Measurements from ENCODE around the gene POC1B.

The POC1B gene

DNA sequence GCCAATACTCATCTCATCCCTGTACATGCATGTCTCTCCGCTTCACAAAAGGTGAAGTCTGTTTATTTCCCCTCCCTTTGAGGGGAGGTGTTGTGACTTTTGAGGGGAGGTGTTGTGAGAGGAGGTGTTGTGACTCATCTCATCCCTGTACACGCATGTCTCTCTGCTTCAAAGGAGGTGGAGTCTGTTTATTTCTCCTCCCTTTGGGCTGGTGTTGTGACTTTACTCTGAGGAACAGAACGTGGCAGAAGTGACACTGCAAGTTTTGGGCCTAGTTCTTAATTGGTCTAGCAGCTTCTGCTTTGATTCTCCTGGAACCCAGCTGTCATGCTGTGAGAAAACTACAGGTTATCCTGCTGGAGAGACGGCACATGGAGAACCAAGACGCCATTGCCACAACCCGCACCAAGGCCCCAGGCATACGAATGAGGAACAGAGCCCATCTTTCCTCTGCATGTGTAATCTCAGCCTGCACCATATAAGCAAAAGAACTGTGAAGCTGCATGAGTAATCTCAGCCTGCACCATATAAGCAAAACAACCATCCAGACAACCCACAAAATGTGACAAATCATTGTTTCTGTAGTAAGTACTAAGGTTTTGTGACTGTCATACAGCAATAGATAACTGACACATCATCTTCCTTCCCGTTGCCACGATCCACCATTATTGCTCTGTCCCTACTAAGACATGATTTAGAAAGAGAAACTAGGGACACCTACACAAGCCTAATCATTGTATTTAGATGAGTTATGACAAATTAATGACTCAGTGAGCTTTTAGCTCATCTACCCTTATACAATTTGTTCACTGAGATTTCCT lies 31.2 kb downstream of the POC1B start:
- no peak for DNase-seq

DNA sequence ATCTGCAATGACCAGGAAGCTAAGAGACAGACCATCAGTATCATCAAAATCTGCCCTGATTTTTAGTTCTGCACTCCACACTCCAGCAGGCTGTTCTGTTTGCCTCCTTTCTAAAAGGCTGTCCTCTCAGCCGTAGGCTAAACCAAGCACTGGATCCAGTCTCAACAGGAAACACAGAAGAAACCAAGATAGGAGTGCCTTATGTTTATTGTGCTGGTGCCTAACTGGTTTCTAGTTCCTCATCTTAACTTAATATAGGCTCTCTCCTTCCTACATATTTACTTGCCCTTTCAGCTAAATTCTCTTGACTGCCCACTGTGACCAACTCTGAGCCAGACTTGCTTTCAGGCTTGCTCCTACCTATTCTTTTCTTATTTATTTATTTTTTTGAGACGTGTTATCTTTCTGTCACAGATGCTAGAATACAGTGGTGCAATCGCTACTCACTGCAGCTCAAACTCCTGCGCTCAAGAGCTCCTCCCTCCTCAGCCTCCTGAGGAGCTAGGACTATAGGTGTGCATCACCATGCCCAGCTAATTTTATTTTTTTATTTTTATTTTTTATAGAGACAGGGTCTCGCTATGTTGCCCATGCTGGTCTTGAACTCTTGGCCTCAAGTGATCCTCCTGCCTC lies 32.1 kb downstream of the POC1B start:
- DNase-seq = peak; percentile 52

GRCh38 chr12:89492883-89493282 lies 33.0 kb downstream of the POC1B start:
- DNase-seq = no peak

DNA sequence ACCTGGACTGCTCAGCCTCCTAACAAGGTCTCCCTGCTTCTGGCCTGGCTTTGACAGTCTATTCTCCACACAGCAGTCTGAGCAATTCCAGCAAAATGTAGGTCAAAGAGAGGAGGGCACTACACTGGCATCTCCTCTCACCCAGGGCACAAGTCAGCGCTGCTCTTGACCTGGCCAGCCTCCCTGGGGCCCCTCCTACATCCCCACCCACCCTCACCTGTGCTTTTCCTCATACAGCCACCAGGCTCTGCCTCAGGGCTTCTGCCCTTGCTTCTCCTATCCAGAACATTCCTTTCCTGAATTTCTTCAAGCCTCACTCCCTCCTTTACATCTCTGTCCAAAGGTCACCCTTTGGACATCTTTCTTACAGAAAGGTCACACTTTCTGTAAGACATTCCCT lies 34.9 kb downstream of the POC1B start:
- no peak for DNase-seq

DNA sequence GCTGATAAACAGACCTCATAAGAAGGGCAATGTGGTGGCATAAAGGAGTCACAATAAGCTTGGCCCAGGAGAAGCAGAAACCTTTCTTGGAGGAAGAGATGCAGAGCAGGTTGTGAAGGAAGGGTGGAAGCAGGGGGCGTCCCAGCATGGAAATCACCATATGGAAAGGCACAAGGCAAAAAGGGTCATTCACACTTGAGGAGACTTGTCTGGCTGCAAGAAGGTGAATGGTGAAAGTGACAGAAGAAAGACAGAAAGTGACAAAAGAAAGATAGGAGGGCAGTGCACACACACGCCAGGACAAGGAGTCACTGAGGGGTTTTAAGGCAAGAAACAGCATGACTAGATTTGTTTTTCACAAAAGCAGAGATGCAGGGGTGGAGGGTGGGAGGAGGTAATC lies 39.6 kb downstream of the POC1B start:
- no peak for DNase-seq

DNA sequence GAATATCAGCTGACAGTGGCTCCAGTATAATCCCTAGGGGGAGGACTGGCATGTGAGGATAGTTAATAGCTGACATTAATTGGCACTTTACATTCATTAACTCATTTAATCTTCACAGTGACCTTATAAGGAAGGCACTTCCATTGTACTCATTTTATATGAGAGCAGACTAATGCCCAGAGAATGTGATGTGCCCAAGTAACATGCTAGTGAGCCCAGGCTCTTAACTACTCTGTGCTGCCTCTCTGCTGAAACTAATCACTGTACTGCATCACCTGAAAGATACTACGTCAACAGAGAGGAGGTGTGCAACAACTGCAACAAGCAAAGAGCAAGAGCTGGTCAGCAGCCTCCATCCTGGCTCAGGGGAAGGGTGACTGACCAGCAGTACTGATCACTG lies 41.4 kb downstream of the POC1B start:
- no peak for DNase-seq

- peak; percentile 11 for DNase-seq
These were observed 44.5 kb downstream of the POC1B start for GRCh38 chr12:89481213-89481914.

DNA sequence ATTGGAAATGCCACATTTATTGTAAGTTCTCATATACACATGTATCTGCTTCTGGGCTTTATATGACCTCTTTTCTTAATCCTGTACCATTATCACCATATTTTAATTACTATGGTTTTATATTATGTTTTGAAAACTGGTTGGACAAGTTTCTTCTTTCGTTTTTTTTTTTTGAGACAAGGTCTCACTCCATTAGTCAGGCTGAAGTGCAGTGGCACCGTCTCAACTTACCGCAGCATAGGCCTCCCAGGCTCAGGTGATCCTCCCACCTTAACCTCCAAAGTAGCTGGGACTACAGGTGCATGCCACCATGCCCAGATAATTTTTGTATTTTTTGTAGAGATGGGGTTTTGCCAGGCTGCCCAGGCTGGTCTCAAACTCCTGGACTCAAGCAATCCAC lies 45.9 kb downstream of the POC1B start:
- DNase-seq = no peak

DNA sequence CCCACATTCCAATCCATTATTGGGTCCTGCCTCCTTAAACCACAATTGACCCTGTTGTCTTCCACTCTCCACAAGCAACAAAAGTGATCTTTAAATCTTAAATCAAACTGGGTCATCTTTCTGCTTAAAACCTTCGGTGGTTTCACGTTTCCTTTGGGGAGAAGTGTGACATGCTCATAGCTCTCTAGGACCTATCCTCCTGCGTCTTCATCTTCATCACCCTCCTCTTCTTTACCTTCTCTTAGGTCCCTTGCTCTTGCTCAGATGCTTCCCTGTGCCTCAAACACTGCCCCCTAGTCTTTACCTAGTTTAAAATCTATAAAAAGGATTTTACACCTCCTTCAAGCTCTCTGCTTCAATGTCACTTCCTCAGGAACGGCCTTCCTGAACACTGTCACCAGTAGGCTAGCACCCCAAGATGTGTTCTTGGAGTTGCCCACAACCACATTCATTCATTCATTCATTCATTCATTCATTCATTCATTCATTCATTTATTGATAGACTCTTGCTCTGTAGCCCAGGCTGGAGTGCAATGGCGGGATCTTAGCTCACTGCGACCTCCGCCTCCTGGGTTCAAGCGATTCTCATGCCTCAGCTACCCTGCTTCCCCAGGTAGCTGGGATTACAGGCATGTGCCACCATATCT lies 48.1 kb downstream of the POC1B start:
- no peak for DNase-seq

DNA sequence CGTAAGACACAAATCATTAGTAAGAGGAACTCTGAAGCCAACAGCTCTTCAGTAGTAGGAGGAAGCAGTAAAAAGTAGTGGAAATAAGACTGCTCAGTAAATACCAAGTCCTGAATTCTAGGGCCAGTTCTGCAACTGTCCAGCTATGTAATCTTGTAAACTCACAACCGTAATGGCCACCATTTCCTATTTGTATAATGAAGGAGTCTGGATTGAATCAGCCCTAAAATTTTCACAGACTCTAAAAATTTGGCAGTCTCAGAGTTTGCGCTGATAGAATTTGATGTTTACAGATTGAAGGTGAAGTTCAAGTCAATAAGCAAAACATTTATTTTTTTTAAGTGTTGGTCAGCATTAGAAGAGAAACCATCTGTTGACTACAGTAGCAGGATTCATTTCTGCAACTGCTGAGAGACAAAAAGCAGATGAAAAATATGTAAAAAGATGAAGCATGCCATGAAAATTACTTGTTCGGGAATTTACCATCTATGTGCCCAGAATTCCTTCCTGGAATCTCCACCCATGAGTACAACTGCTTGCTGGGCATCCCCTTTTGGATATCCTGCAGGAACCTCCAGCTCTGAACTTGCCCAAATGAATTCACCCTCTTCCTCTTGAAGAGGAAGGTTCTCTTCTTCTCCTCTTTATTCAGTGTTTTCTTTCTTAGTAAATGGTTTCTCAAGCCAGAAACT lies 48.8 kb downstream of the POC1B start:
- DNase-seq = no peak

DNA sequence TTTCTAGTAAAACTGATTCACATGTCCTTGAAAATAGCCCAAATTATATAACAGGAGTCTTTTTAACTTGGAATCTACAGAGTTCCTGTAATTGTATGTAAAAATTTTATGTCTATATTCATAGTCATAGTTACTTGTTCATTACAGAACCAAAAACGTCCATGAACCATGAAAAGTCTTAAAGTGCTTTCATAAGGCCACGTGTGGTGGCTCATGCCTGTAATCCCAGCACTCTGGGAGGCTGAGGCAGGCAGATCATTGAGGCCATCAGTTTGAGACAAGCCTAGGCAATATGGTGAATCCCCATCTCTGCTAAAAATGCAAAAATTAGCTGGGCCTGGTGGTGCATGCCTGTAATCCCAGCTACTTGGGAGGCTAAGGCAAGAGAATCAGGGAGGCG lies 49.6 kb downstream of the POC1B start:
- DNase-seq = no peak

GRCh38 chr12:89475203-89475990 lies 50.5 kb downstream of the POC1B start:
- DNase-seq = no peak

DNA sequence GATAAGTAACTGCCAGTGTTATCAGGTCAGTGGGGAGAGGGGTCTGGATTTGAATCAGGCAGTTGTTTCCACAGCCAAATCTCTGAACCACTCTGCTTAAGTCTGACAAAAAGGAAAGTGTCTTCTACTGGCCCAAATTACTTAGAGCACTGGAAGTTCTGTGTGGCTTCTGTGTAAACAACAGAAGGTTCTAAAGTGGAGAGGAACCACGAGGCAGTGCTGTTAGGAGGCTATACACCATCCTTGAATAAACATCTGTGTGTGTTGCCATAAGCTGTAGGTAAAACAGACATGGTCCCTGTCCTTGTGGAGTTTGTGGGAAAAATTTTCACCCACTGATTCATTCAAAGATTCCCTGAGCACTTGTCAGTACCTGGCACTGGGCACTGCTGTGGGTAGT lies 51.2 kb downstream of the POC1B start:
- DNase-seq = no peak

DNA sequence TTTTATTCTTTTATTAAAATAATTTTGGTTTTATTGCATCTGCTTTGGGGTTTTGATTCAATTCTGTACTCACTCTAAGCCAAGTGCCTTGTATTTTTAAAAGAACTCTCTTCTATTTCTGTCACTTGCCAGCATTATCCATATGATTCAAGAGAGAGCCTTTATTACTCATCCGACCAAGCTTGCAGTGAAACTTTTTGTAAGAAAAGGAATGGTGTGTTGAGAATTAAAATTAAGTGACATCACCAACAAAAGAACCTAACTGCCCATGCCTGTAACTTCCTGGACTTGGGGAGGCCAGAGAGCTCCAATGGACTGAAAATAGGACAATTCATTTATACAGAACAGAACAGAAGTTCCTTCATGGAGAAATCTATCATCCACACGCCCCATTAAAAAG lies 53.3 kb downstream of the POC1B start:
- DNase-seq = no peak

- DNase-seq = peak; percentile 86
These were observed 54.9 kb downstream of the POC1B start for GRCh38 chr12:89470741-89471509.

GRCh38 chr12:89469361-89469760 lies 56.5 kb downstream of the POC1B start:
- DNase-seq = no peak

DNA sequence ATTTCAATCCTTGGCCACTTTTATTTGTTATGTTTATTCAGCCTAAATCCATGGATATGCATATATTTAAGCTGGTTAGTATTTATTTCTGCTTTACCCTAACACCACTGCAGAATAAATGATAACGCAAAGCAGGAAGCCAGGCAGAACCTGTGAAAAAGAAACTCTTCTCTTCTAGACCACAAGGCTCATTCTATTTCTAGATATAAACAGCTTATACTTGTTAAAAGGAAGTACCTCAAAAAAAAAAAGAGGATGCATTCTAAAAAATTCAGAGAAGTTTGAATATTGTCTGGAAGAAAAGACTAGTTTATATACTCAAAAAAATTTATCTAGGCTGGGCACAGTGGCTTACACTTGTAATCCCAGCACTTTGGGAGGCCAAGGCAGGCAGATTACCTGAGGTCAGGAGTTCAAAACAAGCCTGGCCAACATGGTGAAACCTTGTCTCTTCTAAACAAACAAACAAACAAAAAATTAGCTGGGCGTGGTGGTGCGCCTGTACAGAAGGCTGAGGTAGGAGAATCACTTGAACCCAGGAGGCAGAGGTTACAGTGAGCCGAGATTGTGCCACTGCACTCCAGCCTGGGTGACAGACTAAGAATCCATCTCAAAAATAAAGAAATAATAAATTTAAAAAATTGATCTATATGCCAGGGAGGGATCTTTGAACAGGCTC lies 57.1 kb downstream of the POC1B start:
- peak; percentile 80 for DNase-seq

GRCh38 chr12:89468017-89468416 lies 57.8 kb downstream of the POC1B start:
- peak; percentile 55 for DNase-seq

DNA sequence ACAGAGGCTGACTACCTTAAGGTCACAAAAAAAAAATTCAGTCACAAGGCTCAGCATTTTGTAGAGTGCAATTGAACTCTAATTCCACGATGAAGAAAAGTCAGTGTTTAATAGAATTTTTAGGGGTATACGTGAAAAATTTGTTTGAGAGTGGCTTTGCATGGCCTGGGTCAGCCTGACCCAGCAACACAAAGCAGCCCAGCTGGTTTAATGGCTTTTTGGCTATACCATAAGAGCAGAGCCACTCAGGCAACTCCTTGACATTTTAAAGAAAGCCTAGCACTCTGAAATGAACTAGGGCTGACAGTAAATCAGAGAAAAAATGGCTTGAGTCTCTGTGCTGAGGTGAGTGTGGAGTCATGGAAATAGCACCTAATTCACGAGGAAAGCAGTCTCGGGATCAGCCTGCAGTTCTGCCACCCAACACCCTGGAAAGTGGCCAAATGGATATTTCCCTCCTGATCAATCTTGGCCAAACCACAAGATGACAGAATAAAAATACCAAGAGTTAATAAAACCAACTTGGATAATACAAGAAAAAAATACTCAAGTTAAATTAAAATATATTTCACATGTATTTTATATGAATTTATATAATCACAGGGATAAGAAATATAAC lies 60.8 kb downstream of the POC1B start:
- DNase-seq = no peak

Measured in OCI-M1 (cell line).